Activated gamma-delta T cell treated with Interleukin-2 at 50 U/mL for 16 hours (primary cell): ENCODE data around the gene CHST11.
"Not testable (repeated sequence)": the region's sequence is repeated elsewhere in the genome, so short reads cannot be mapped to it uniquely, and the experiment has no call there.

Experiments used
- DNase-seq: peaks from one replicate; pipeline ENCODE4 v3.0.0-alpha.2; 2020

Gene CHST11

DNA sequence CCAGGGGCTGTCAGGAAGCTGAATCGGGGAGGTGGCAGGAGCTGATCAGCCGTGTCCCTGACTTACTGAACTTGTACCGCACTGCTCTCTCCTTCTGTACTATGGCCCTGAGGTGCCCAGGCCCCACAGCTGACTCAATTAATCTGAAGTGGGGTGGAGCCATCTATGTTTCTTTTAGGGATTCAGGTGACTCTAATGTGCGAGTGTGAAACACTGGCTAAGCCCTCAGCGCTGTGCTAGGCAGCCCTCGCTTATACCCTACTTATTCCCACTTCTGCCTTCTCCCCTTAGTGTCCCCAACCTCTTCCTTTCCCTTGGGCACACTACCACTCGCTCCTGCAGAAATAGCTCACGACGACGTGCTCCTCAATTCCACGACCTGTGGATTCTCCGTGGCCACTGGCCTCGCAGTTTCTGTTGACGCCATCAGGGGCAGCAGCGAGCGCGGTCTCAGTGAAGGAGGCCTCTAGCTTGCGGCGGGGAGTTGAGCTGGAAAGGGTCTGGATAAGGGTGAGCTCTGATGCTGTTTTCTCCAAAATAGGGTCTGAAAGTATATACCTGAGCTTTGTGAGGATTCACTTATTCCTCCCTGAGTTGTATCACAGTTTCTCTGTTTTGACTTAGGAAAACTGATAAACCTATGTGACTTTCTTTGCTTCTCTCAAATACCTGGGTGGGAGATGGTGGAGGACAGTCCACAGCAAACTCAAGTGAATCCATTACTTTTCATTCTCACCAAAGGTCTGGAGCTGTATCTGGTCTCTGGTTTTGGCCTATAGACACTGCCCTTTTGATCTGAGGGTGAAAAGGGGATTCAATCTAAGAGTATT is 333.8 kb downstream of the CHST11 start:
- peak; percentile 40 for DNase-seq

DNA sequence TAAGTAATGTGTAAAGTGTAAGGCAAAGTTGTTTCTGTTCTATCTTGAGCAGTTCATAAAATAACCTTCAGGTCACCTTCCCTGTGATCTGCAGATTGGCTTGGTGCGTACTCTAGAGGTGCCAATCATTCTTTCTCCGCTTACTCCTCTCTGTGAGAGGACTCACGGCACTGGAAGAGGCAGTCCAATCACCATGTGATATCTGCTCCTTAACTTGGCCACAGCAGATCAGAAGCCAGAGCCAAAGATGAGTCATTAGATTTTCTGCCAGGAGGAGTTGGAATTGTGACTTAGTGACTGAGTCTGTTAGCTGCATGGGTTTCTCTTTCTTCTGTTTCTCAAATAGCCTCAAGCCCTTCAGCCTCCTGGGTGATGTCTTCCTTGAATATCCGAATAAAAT is 335.8 kb downstream of the CHST11 start:
- DNase-seq, result no peak

DNA sequence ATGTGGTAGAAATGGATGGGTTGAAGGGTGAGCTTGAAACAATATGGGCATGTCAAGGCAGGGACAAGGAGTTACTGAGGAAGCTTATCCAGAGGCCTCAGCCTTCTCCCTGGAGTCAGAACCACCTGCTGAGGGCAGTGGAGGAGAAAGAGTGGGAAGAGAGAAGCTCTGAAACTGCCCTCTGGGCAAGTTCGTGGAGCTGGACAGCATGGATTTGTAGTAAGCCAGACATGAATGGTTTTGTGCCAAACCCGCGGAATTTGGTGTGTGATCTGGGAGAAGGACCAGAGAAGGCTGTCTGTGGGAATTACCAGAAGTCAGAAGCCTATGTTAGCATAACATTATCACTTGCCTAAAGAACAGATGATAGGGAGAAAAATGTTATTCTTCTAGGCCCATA is 336.5 kb downstream of the CHST11 start:
- DNase-seq, result no peak

DNA sequence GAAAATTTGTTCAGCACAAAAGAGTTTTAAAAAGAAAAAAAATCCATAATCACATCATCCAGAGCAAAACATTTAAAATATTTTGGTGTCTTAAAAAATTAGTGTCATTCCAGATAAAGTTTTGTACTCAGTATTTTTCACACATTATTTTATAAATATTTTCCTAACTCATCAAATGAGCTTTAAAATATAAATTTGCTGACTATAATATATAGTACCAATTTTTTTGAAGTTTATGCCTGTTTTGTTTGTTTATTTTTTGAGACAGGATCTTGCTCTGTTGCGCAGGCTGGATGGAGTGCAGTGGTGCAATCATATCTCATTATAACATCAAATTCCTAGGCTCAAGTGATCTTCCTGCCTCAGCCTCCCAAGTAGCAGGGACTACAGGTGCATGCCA is 337.2 kb downstream of the CHST11 start:
- DNase-seq, result no peak

DNA sequence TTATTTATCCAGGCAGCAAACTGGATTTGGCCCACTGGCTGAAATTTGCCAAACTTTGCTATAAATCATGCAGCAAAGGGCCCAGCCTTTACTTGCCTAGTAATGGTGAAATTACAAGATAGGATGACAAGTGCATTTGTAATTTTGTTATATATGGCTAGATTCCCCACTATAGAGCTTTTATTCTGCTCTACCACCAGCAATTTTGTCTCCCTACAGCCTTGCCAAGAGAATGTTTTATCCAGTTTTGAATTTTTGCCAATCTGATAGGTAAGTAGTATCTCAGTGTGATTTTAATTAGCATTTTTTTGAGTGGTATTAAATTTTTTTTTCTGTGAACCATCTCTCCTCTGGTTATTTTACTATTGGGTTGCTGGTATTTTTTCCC is 339.7 kb downstream of the CHST11 start:
- no peak for DNase-seq

DNA sequence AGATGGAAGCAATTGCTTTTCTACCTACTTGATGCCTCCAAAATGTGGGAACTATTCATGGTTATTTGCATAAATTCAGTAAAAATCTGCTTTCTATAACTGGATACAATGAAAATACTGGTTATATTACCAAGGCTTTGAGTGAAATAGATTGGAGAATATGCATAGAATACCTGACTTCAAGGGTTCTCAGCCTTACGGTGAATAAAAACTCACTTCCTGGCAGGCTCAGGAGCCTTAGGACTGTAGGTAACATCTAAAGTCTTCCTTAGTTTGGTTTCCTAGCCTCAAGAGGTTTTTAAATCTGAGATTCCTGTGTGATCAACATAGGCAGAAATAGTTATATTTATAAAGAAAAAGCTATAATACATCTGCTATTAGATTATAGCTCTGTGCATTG is 342.7 kb downstream of the CHST11 start:
- DNase-seq, result no peak

DNA sequence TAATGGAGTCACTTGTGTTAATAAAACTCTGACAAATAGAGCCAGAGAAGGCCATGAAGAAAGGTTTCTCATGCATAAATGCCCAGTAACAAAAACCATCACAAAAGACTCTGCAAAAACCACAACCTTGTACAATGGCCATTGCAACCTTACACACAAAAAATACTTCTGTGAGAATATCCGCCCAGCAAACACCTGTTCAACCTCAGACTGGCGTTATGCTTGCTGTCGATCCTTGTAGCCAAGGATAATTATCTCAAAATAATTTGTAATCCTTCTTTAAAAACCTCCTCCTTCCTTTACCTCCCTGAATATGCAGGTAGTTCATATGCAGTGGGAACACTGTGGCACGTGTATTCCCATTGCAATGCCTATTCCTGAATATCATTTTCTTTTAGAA is 344.3 kb downstream of the CHST11 start:
- no peak for DNase-seq

DNA sequence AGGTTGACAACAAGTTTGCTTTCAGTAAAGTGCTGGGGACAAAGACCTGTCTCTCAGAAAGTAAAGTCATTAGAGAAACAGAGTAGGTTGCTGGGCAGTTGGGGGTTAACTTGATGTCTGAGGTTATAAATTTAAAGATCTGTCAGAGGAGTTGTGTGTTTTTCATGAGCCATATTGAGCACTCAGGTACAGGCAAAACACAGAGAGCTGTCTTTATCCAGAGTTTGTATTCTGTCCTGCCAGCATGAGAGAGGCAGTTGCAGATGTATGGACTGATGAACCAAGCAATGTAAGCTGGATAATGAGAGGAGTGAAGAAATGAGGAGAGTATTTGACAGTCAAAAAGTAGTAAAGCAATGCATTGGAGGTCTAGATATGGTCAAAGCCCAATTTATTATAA is 344.7 kb downstream of the CHST11 start:
- no peak for DNase-seq

DNA sequence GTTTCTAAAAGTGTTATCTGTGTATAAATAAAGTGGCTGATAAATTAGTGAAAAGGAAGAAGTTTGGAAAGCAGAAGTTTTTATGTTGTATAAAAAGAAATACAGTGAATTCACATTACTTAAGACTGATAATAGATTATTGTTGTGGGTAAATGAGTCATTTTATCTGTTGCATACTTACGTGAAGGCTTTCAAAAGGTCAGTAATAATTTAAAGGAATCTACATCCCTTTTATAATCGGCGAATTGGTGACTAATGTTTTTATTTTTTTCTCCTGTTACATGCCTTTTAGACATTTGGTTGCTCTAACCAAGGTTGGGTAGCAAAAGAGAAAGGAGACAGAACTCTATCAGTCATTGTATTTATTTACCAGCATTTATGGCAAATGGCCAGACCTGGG is 345.5 kb downstream of the CHST11 start:
- DNase-seq, result no peak

DNA sequence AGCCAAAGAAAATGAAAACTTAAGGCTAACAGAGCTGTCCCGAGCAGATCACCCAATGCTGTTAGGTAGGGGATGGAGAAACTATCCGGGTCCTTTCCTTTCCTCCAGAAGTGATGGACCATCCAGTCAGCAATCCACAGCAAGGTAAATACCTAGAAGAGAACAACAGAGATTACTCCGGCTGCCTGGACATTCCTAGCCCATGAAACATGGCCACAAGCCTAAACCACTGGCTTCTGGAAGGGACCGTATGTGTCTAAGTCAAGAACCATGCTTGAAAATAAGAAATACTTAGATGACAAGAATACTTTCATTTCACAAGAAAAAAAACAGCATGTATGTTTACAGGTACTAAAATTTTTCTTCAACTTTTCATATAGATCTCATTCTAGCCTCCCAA is 348.4 kb downstream of the CHST11 start:
- no peak for DNase-seq

DNA sequence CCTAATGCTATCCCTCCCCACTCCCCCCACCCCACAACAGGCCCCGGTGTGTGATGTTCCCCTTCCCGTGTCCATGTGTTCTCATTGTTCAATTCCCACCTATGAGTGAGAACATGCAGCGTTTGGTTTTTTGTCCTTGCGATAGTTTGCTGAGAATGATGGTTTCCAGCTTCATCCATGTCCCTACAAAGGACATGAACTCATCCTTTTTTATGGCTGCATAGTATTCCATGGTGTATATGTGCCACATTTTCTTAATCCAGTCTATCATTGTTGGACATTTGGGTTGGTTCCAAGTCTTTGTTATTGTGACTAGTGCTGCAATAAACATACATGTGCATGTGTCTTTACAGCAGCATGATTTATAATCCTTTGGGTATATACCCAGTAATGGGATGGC is 349.4 kb downstream of the CHST11 start:
- DNase-seq, result not testable (repeated sequence)

DNA sequence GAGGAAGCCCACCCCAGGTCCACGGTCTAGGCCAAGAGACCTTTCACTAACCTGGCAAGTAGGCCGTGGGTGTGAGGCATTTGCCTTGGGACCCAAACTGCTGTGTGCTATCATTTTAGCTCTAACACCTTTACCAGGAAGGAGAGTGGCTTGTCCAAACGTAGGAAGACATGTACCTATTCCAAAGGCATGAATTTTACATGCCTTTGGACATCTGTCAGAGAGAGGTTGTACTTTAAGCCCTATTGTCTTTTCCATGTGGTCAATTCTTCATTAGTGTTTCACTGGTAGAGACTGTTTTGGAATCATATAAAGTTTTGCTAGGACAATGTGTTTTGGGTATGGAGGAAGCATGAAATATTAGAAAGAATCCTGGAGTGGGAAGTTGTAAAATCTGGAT is 352.5 kb downstream of the CHST11 start:
- DNase-seq, result no peak

DNA sequence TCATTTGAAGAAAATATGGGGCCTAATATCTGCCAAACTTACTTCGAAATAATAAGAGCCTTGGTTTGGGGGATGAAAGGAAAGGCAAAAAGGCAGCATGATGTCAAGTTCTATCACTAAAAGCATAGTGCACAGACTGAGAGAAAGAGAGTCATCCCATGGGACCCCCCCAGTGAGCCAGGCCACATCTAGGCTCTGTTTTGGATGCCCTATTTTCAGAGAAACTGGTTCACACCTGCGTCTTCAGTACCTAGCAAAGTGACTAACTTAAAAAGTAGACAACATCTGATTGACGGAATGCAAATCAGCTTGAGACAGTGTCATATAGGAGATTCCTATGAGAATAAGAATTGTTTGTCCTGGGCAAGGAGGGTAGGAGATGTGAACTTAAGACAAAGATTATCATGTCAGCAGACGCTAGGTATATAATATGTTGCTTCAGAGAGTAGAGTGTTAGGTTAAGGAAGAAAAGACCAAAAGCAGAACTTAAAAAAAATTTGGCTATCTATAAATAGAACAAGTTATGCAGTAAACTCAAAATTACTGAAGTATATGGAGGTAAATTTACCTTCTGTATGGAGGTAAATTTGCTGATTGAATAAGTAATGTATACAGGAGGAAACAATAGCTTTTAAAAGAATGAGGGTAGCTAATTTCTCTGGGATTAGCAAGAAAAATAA is 353.1 kb downstream of the CHST11 start:
- DNase-seq, result no peak
